Neural progenitor cell (in vitro differentiated cells): ENCODE data around the gene USP35. TPM values are rescaled to one million over a fixed set of nuclear protein-coding genes. Genes with fewer than 3 reads are reported as not detected.

ENCODE experiments used
- DNase-seq: peaks from one replicate; pipeline ENCODE4 v3.0.0-alpha.2; 2016; ENCODE audit warnings: low spot score
- H2AFZ ChIP-seq: fragments of 200-600 bp; sonication (generic); replicated peaks from 2 replicates; pipeline ENCODE4 v1.6.1; 2016; ENCODE audit warnings: antibody characterized with exemption
- H3F3A ChIP-seq: fragments of 200-600 bp; sonication (generic); 2 replicates; pipeline ENCODE4 v1.6.1; 2016; ENCODE audit warnings: antibody characterized with exemption, low read depth
- H3K27ac ChIP-seq: fragments of 200-600 bp; sonication (generic); 2 replicates; pipeline ENCODE4 v1.5.1; 2016; ENCODE audit warnings: mild to moderate bottlenecking
- H3K27me3 ChIP-seq: fragments of 200-600 bp; sonication (generic); 2 replicates; pipeline ENCODE4 v1.6.1; 2016; ENCODE audit warnings: mild to moderate bottlenecking, moderate library complexity
- H3K36me3 ChIP-seq: fragments of 200-600 bp; sonication (generic); 2 replicates; pipeline ENCODE4 v1.5.1; 2016
- H3K4me1 ChIP-seq: fragments of 200-600 bp; sonication (generic); 2 replicates; pipeline ENCODE4 v1.6.1; 2016; ENCODE audit warnings: mixed run types
- H3K4me2 ChIP-seq: fragments of 200-600 bp; sonication (generic); 2 replicates; pipeline ENCODE4 v1.6.1; 2016
- H3K4me3 ChIP-seq: fragments of 200-600 bp; sonication (generic); 2 replicates; pipeline ENCODE4 v1.5.1; 2016
- H3K79me2 ChIP-seq: fragments of 200-600 bp; sonication (generic); 2 replicates; pipeline ENCODE4 v1.6.1; 2016; ENCODE audit warnings: low read depth
- H3K9ac ChIP-seq: fragments of 200-600 bp; sonication (generic); 2 replicates; pipeline ENCODE4 v1.6.1; 2016
- H3K9me3 ChIP-seq: fragments of 200-600 bp; sonication (generic); 2 replicates; pipeline ENCODE4 v1.5.1; 2016; ENCODE audit warnings: low read depth
- H4K20me1 ChIP-seq: fragments of 200-600 bp; sonication (generic); 2 replicates; pipeline ENCODE4 v1.6.1; 2016; ENCODE audit warnings: low read depth
- H3K27ac Mint-ChIP-seq: 3 replicates; pipeline ENCODE4 v1.8.0; 2021; ENCODE audit warnings: mixed read lengths
- H3K27me3 Mint-ChIP-seq: 2 replicates; pipeline ENCODE4 v1.8.0; 2022; ENCODE audit warnings: low read depth, mild to moderate bottlenecking, inconsistent platforms, moderate library complexity, mixed read lengths; ENCODE audit not compliant: insufficient read depth
- H3K36me3 Mint-ChIP-seq: 3 replicates; pipeline ENCODE4 v1.8.0; 2021; ENCODE audit warnings: mixed read lengths
- H3K4me1 Mint-ChIP-seq: 3 replicates; pipeline ENCODE4 v1.8.0; 2021; ENCODE audit warnings: mixed read lengths
- H3K4me3 Mint-ChIP-seq: 3 replicates; pipeline ENCODE4 v1.8.0; 2021; ENCODE audit warnings: mild to moderate bottlenecking, moderate library complexity, mixed read lengths
- H3K9me3 Mint-ChIP-seq: 3 replicates; pipeline ENCODE4 v1.8.0; 2020; ENCODE audit warnings: mixed read lengths
- EZH2 ChIP-seq: fragments of 200-600 bp; sonication (generic); IDR thresholded peaks from 2 replicates; pipeline ENCODE4 v1.6.1; 2017; ENCODE audit warnings: antibody characterized with exemption, mild to moderate bottlenecking, moderate library complexity
- EZH2phosphoT487 ChIP-seq: fragments of 200-600 bp; sonication (generic); IDR thresholded peaks from 2 replicates; pipeline ENCODE4 v1.6.1; 2017; ENCODE audit warnings: antibody characterized with exemption
- total RNA-seq: library from RNA; depleted of rRNA; stranded (reverse); fragments of >200 nt; gene quantifications from 2 replicates; pipeline ENCODE4 v1.2.3, GENCODE V29; 2015; ENCODE audit warnings: low replicate concordance
- TF ChIP-seq, protein P1 (sequence below): fragments of 200-600 bp; sonication (generic); IDR thresholded peaks from 2 replicates; pipeline ENCODE4 v1.5.1; 2017; ENCODE audit warnings: antibody characterized with exemption, mild to moderate bottlenecking

USP35 gene, protein sequence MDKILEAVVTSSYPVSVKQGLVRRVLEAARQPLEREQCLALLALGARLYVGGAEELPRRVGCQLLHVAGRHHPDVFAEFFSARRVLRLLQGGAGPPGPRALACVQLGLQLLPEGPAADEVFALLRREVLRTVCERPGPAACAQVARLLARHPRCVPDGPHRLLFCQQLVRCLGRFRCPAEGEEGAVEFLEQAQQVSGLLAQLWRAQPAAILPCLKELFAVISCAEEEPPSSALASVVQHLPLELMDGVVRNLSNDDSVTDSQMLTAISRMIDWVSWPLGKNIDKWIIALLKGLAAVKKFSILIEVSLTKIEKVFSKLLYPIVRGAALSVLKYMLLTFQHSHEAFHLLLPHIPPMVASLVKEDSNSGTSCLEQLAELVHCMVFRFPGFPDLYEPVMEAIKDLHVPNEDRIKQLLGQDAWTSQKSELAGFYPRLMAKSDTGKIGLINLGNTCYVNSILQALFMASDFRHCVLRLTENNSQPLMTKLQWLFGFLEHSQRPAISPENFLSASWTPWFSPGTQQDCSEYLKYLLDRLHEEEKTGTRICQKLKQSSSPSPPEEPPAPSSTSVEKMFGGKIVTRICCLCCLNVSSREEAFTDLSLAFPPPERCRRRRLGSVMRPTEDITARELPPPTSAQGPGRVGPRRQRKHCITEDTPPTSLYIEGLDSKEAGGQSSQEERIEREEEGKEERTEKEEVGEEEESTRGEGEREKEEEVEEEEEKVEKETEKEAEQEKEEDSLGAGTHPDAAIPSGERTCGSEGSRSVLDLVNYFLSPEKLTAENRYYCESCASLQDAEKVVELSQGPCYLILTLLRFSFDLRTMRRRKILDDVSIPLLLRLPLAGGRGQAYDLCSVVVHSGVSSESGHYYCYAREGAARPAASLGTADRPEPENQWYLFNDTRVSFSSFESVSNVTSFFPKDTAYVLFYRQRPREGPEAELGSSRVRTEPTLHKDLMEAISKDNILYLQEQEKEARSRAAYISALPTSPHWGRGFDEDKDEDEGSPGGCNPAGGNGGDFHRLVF
- total RNA-seq = 4.2 and 12.5 TPM in 2 replicates

DNA sequence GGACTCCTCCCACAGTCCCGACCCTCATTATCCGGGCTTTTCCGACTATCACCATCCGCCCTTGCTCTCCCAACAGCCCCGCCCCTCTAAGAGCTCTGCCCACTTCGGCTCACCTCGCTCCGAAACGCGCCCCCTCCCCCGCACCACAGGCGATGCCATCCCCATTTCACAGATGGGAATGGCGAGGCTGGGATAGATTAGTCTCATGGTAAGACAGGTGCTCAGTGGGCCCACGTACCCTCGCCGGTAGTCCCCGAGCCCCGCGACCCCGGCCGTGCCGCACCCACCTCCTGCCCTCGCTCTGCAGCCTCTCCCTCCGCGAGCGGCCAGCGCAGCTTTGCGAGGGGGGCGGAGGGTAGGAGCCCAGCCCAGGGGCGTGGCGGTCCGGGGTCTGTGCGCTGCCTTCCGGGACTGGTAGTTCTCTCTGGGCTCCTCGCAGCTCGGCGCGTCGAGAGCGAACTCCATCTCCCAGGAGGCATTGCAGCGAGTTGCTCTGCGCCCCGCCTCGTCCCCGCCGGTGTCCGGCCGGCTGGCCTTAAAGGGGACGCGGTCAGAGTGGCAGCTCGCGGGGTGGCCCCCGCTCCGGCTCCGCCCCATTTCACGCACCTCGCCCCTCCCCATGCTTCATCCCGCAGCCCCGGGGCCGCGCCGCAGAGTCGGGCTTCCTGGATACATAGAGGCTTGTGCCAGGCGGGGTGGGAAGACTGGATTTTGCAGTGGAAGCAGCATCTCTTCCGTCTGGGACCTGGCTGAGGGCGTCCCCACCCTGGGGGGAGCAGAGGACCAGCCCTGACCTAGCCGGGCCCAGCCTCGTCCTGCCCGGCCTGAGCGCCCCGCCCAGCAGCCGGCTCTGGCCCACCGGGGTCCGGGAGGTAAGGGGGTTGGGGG is at the start of gene USP35, which contains the start of gene KCTD21:
TSS of gene USP35 (plus strand) at position 634 of the 888 bp plus-strand sequence. CDS start 7,327 bp downstream, outside the sequence.
TSS of gene KCTD21 (minus strand) at position 341 of the 888 bp plus-strand sequence. CDS start 14,072 bp downstream, outside the sequence.
- Histone ChIP-seq H3K4me2 (peak within 1 kb of the TSS; percentile 88), H3K9ac (peak within 1 kb of the TSS; percentile 27), H3K4me3 (peak within 1 kb of the TSS; percentile 82), H2AFZ (peak within 1 kb of the TSS; percentile 79), H3F3A (no peaks in the 10 kb centered on the region), H4K20me1 (no peaks in the 10 kb centered on the region), H3K27me3 (peaks cover 11% of the 10 kb centered on the region), H3K9me3 (no peaks in the 10 kb centered on the region), H3K27ac (no peak within 1 kb of the TSS), H3K36me3 (no peaks in the 10 kb centered on the region), H3K79me2 (no peaks in the 10 kb centered on the region), H3K4me1 (peaks cover 12% of the 10 kb centered on the region)
- Mint-ChIP-seq H3K27me3 (peaks cover 6% of the 10 kb centered on the region), H3K27ac (peak within 1 kb of the TSS; percentile 19), H3K36me3 (no peaks in the 10 kb centered on the region), H3K4me1 (peaks cover 44% of the 10 kb centered on the region), H3K4me3 (peak within 1 kb of the TSS; percentile 94), H3K9me3 (no peaks in the 10 kb centered on the region)
- TF ChIP-seq, protein P1, sequence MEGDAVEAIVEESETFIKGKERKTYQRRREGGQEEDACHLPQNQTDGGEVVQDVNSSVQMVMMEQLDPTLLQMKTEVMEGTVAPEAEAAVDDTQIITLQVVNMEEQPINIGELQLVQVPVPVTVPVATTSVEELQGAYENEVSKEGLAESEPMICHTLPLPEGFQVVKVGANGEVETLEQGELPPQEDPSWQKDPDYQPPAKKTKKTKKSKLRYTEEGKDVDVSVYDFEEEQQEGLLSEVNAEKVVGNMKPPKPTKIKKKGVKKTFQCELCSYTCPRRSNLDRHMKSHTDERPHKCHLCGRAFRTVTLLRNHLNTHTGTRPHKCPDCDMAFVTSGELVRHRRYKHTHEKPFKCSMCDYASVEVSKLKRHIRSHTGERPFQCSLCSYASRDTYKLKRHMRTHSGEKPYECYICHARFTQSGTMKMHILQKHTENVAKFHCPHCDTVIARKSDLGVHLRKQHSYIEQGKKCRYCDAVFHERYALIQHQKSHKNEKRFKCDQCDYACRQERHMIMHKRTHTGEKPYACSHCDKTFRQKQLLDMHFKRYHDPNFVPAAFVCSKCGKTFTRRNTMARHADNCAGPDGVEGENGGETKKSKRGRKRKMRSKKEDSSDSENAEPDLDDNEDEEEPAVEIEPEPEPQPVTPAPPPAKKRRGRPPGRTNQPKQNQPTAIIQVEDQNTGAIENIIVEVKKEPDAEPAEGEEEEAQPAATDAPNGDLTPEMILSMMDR = no peak
- TF ChIP-seq EZH2phosphoT487 (no peak), EZH2 (no peak)
- DNase-seq = peak; percentile 99

DNA sequence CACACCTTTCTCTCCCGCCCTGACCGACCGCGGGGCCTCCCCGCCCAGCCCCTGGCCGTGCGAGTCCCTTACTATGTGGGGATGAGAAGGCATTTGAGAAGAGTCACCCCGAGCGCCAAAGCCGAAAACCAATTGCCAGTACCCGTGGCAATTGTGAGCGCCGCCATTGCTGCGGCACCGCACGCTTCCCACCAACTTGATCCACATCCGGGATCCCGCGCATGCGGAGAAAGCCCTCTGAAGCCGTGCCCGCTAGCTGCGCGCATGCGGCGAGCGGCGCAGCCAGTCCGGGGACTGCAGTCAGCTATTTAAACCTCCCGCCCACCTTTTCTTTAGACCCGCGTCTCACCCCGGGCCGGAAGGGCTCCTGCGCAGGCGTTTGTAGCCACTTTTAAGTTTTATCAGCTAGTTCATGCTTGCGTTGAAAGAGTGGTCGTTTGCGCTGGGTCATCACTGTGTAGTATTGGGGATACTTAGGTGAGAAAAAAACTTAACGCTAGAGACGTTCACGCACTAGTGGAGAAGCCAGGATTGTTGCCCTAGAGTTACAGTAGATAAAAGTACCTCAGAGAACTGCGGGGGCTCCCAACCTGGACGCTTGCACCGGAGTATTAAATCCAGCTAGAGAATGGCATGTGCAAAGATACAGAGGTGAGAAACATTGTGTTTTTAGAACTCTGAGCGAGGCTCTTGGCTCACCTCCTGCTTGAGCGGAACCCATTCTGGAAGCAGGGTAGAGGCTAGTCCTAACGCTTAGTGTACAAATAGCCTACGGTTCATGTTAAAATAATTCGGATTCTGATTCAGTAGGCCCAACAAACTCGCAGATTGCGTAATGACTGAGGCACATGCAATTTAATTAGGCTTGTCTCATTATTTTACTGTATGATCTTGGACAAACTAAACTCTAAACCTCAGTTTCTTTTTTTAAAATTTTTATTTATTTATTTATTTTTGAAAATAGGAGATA is 49.0 kb upstream of the USP35 start, which contains the start of gene ALG8:
TSS of gene ALG8 (minus strand) at position 205 of the 970 bp plus-strand sequence. CDS start at position 167, 38 bp downstream.
- peaks cover 22% of the 10 kb centered on the region for H3K4me1 Mint-ChIP-seq
- H3K27me3 Mint-ChIP-seq = no peaks in the 10 kb centered on the region
- Histone ChIP-seq H3K36me3 (peaks cover 3% of the 10 kb centered on the region), H2AFZ (peak within 1 kb of the TSS; percentile 99), H3K79me2 (peaks cover 66% of the 10 kb centered on the region), H3K9me3 (no peaks in the 10 kb centered on the region), H3K4me3 (peak within 1 kb of the TSS; percentile 93), H3F3A (no peaks in the 10 kb centered on the region), H3K27ac (no peak within 1 kb of the TSS), H3K4me2 (peak within 1 kb of the TSS; percentile 95), H3K9ac (peak within 1 kb of the TSS; percentile 80), H3K4me1 (peaks cover 9% of the 10 kb centered on the region), H4K20me1 (no peaks in the 10 kb centered on the region), H3K27me3 (no peaks in the 10 kb centered on the region)
- peaks cover 33% of the 10 kb centered on the region for H3K36me3 Mint-ChIP-seq
- H3K27ac Mint-ChIP-seq = peak within 1 kb of the TSS; percentile 96
- TF ChIP-seq EZH2phosphoT487 (no peak), EZH2 (no peak)
- TF ChIP-seq, protein P1 = no peak
- peak; percentile 98 for DNase-seq
- peak within 1 kb of the TSS; percentile 99 for H3K4me3 Mint-ChIP-seq
- H3K9me3 Mint-ChIP-seq = peaks cover 2% of the 10 kb centered on the region
